GM19023 (cell line): ENCODE results near the gene AGT.
"Not testable (repeated sequence)": the region's sequence is repeated elsewhere in the genome, so short reads cannot be mapped to it uniquely, and the experiment has no call there.

Source experiments
- ATAC-seq: cut with Tn5 transposase; IDR thresholded peaks from one replicate; pipeline ENCODE4 v1.9.1; 2021; ENCODE audit warnings: mild to moderate bottlenecking, moderate library complexity; ENCODE audit not compliant: unreplicated experiment

AGT gene

GRCh38 chr1:230708631-230709580, 5.0 kb downstream of the AGT start:
- no peak for ATAC-seq

DNA sequence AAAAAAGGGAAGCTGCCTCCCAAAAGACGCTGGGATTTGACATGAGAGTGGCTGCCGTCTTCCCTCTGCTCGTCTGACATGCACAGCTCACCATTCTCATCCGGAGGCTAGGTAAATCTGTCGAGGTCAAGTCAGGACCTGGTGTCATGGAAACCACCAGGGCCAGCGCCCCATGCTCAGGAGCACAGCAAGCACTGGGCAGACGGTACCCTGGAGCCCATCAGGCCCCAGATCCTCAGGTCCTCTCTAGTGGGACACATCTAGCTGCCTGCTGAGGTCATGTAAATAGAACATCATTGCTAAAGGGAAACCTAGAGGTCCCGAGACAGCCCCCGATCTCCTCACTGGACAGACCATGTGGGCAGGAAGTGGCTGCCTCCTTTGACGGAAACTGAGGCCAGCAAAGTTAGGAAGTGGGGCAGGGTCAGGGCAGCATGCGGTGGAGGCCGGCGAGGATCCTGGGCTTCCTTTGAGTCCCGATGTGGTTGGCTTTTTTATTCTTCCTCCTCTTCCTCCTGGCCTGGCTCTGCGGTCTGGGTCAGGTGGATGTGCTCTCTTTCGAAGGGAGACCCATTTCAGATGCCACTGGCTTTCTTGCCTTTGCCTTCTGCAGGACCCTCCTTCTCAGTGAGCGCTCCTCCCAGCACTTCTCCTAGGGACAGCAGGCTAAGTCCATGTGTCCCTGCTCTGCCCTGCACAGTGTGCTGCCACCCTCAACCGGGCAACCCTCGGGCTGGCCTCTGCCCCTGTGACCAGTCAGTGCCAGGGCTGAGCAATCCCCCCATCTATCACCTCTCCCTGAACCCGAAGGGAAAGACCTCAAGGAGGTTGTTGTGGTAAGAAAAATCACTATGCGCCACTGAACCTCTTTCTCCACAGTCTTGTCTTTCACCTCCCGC, 5.9 kb downstream of the AGT start:
- ATAC-seq, result no peak

- ATAC-seq, result no peak
These were observed 6.8 kb downstream of the AGT start for GRCh38 chr1:230706887-230707731.

- ATAC-seq, result no peak
These were observed 7.8 kb downstream of the AGT start for GRCh38 chr1:230706020-230706699.

DNA sequence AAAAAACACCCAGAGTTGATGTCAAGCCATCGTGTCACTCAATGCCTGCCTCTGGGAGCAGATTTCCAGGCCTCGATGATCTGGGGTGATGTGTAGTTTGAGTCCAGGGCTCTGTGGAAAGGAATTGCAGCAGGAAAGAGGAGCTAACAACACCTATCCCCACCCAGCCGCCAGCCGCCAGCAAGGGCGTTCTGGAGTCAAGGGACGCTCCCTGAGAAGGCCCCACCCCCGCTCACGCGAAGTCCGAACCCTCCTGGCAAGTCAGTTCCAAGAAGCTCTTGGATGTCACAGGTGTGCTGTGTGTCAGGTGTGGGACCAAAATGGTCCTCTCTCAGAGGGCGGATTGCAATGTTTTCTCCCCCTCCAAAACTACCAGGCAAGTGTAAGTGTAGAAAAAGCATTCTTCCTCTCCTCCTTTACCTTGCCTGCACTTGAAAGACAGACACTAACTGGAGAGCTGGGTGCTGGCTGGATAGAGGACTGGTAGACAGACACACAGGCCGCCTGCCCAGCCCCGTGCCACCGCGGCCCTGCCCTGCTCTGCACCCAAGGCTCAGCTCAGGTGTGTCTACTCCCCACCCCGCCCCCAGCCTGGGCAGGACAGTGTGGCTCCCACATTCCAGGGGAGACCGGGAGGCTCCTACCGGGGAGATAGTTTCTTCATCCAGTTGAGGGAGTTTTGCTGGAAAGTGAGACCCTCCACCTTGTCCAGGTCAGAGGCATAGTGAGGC, 8.5 kb downstream of the AGT start:
- ATAC-seq, result no peak

DNA sequence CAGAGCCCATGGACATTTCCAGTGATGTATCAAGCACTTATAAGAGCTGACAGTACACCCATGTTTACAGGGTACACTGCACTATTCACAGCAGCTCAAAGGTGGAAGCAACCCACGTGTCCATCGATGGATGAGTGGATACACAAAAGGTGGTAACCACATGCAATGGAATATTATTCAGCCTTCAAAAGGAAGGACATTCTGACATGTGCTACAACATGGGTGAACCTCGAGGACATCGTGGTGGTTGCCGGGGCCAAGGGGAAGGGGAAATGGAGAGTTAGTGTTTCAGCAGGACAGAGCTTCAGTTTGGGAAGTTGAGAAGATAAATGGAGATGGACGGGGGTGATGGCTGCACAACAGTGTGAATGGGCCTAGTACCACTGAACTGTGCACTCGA, 9.1 kb downstream of the AGT start:
- ATAC-seq, result no peak

DNA sequence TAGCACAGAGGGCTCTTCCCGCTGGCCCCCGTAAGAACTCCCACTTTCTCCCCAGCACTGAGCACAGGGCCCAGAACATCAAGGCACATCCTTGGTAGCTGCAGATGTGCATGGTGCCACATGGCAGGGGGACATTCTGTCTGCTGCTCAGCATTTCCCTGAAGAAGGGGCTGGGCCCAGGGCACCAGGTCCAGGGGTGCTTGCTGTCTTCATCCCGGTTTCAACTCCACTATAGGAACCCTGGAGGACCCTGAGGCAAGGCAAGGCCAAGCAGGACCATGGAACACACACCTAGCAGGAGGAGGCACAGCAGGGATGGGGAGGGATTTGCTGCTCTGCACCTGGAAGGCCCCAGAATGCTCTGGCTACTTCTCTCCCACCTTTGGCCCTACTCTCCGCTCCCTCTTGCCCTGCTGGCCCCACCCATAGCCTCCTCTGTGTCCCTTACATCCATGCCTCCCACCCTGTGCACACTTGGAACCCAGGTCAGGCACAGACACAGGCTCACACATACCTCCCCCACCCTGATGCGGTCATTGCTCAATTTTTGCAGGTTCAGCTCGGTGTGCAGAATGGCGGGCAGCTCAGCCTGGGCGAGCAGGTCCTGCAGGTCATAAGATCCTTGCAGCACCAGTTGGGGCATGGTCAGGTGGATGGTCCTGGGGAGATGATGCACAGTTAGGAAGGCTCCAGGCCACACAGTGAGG, 10.1 kb downstream of the AGT start:
- ATAC-seq, result no peak

GRCh38 chr1:230702934-230703678, 10.8 kb downstream of the AGT start:
- no peak for ATAC-seq

- ATAC-seq, result no peak
These were observed 11.8 kb downstream of the AGT start for GRCh38 chr1:230701895-230702768.

GRCh38 chr1:230701434-230701833, 12.5 kb downstream of the AGT start:
- ATAC-seq, result no peak

DNA sequence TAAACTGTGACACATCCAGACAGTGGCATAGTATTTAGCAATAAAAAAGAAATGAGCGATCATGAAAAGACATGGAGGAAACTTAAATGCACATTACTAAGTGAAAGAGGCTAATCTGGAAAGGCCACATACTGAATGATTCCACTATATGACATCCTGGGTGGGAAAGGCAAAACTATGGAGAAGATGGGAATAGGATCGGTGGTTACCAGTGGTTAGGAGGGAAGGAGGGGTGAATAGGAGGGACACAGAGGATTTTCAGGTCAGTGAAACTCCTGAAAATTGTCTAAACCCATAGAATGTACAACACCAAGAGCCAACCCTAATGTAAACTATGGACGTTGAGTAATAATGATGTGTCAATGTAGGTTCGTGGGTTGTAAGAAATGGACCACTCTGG, 13.8 kb downstream of the AGT start:
- ATAC-seq, result no peak

DNA sequence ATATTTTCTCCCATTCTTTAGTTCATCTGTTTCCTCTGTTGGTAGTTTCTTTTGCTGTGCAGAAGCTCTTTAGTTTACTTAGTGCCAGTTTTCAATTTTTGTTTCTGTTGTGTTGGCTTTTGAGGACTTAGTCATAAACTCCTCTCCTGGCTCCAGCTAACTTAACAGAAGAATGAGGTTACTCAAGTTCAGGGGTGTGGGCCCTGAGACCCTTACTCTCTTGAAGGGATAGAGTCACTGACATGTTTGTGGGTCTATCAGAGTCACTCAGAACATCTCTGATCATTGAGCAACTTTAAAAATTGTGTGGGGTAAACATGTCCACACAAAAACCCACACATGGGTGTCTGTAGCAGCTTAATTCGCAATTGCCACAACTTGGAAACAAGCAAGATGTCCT, 14.2 kb downstream of the AGT start:
- ATAC-seq, result no peak

- not testable (repeated sequence) for ATAC-seq
These were observed 15.0 kb downstream of the AGT start for GRCh38 chr1:230698964-230699363.

- ATAC-seq, result no peak
These were observed 15.8 kb downstream of the AGT start for GRCh38 chr1:230698130-230698529.

GRCh38 chr1:230696722-230697437, 17.0 kb downstream of the AGT start:
- no peak for ATAC-seq

DNA sequence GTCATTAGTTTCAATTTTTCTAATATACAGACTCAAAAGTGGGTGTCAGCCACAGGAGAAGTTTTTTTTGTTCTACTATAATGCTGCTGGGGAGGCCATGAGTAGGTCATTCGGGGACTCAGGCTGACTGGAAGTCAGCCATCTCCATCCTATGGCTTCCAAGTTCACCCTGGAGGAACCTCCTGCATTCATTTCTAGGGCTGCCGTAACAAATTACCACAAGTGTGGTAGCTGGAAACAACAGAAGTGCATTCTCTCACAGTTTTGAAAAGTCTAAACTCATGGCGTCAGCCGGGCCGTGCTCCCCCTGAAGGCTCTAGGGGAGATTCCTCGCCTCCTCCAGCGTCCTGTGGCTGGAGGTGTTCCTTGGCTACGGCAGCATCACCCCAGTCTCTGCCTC, 17.7 kb downstream of the AGT start:
- ATAC-seq, result no peak

GRCh38 chr1:230694991-230695390, 18.9 kb downstream of the AGT start:
- no peak for ATAC-seq
